Amniotic stem cell (primary cell): ENCODE measurements around the gene GGT5.
A peak's percentile ranks its signal among the peaks of the same experiment; 100 is the strongest.
"Not testable (repeated sequence)": the region's sequence is repeated elsewhere in the genome, so short reads cannot be mapped to it uniquely, and the experiment has no call there.

Experiments used
- DNase-seq: peaks from one replicate; lab custom pipeline; 2025; lab: John Stamatoyannopoulos, UW

Gene GGT5

DNA sequence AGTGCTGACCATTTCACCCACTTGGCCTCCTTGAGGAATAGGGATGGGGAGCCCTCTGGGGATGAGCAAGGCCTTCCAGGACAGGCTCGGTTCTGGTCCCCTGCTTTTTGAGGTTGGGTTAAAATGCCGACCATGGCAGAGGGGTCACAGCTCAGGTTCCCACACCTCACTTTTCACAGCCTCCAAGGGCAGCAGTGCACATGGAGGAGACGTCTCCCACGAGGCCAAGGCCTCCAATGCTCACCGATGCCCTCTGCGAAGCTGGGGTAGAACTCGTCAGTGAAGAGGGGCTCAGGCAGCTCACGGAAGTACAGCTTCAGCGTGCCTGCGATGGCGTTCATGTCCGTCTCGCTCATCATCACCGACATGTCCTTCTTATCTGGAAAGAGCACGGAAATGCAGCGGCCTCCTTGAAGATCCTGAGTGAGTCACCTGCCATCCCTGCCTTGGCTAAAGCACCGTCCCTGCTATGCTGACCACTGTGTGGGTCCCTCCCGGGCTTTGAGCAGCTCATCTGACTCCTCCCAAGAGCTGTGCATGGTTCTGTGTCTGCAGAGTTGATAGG, 17.4 kb upstream of the GGT5 start:
- DNase-seq = not testable (repeated sequence)

DNA sequence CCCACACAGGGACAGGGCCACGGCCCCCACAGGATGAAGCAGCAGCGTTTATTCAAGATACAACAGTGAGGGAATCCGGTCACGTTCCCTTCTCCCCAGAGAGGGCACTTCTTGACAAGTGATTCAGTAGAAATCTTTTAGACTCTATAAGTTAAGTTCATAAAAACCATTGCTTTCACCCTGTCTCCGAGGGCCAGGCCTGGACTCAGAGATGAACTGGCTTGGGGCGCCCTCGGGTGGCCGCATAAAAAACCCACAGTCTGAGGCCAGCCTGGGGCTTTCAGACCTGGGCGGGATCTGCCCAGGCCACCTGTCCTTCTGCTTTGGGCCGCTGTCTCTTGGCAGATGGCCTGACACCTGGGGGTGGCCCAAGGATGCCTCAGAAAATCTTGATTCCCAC, 14.6 kb upstream of the GGT5 start:
- DNase-seq = peak; percentile 70

- not testable (repeated sequence) for DNase-seq
Observed at GRCh38 chr22:24256736-24257135, 11.9 kb upstream of the GGT5 start.

GRCh38 chr22:24256136-24256535, 11.3 kb upstream of the GGT5 start:
- DNase-seq = not testable (repeated sequence)

DNA sequence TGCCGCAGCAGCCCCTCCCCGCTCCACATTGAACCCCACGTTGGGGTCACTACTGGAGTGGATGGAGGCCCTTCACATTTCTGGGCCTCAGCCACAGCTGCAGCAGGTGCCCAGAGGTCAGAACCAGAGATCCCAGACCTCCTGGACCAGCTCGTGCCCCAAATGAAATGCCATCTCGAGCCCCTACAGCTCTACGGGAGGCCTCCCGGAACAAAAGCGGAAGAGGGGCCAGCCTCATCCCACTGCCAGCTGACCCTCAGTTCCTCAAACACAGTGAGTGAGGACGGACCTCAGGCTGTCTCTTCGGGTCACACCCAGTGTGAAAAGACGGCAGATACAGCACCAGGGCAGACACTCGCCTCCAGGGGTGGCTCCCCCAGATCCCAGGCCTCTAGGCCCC, 8.2 kb upstream of the GGT5 start:
- DNase-seq = not testable (repeated sequence)

- not testable (repeated sequence) for DNase-seq
Observed at GRCh38 chr22:24251286-24251685, 6.4 kb upstream of the GGT5 start.

GRCh38 chr22:24249413-24249812, 4.5 kb upstream of the GGT5 start:
- not testable (repeated sequence) for DNase-seq

- DNase-seq = not testable (repeated sequence)
Observed at GRCh38 chr22:24248611-24249010, 3.7 kb upstream of the GGT5 start.

DNA sequence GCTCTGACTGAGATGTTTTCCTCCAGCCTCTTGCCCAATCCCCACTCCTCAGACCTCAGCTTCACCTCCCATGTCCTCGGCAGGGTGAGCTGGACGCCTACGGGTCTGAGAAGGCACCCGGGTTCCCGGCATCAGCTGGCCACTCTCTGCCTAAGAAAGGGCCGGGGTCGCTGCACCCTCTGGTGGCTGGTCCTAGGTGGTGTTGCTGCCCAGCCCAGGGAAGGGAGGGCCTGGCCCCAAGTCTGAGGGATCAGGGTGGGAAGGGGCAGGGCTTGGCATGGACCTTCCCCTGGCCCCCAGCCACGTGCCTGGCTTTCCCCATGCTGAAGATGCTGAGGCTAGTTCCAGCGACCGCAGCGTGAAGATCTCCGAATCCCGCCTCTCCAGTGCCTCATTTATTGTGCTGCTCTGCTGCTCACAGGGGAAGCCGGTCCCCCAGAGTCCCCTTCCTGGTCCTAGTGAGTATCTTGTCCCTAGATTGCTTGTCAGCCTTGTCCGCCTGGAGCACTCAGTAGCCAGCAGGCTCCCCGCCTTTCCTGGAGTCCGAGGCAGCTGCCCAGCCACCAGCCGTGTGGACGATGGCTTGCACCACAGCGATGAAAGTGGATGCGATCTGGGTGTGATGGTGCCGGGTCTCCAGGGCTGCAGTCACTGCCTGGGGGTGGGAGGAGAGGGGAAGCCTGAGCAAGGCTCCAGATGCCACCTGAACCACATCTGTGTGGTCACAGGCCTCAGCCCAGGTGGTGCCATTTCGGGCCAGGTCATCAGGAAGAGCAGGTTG, 2.9 kb upstream of the GGT5 start:
- peak; percentile 76 for DNase-seq

DNA sequence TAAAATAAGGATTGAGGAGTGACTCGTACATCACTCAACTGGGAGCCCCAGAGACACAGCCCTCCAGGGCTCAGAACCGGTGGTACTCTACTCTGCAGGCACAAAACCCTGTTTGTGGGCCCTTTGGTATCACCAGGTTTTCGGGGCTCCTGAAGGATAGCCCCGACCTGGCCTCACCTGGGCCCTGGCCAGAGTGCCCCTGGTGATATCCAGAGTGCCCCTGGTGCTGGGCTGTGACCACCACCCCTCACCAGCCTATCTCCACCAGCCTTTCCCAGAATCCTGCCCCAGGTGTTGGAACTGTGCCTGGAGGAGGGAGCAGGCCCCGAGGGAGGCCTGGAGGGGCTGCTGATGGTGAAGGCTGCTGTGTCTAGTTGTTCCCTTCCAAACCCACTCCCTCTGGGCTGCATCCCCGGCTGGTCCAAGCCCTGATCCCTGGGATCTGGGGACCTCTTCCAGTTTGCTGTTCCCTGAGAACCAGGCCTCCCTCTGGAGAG, 2.2 kb upstream of the GGT5 start:
- DNase-seq = no peak

DNA sequence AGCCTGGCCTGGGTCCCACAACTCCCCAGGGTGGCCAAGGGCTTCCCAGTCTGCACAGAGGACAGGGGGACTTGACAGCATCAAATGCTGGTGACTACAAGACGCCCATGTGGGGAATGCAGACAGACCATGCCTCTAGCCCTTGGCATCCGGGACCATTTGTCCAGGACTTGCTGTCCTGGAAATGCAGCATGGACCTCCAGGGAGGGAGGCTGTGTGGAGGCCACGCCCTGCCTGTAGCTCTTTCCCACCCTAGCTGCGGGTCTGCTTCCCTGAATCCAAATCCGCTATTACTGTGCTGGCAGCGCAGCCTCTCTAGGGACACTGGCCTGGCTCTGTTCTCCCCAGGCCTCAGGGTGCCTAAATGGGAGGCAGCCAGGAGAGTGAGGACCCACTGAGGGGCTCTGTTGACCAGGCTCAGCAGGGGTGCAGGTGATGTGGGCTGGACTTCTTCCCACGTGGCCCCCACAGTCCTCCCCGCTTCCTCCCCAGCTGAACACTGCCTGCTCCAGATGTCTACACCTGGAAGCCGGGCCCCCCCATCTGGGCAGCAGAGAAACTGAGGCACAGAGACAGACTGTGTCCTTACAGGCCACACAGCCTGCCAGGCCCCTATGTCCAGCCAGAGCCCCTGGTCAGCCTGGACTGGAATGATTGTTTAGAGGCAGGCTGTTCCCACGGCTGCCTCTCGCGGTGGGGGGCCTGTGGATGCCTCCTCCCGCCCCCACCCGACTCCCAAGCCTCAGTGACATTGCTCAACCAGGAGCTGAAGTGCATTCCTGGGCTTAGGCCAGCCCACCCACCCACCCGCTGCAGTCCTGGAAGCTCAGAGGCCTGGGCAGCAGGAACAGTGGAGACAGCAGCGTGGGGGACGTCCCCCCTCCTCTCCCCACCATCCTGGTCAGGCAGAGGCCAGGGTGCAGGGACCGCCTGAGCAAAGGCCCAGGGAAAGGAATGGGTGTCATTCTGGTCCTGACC, 991 bp upstream of the GGT5 start:
- DNase-seq = not testable (repeated sequence)

- no peak for DNase-seq
Observed at GRCh38 chr22:24244144-24244787, 616 bp downstream of the GGT5 start.

- DNase-seq = not testable (repeated sequence)
Observed at GRCh38 chr22:24243417-24243816, 1.5 kb downstream of the GGT5 start.

DNA sequence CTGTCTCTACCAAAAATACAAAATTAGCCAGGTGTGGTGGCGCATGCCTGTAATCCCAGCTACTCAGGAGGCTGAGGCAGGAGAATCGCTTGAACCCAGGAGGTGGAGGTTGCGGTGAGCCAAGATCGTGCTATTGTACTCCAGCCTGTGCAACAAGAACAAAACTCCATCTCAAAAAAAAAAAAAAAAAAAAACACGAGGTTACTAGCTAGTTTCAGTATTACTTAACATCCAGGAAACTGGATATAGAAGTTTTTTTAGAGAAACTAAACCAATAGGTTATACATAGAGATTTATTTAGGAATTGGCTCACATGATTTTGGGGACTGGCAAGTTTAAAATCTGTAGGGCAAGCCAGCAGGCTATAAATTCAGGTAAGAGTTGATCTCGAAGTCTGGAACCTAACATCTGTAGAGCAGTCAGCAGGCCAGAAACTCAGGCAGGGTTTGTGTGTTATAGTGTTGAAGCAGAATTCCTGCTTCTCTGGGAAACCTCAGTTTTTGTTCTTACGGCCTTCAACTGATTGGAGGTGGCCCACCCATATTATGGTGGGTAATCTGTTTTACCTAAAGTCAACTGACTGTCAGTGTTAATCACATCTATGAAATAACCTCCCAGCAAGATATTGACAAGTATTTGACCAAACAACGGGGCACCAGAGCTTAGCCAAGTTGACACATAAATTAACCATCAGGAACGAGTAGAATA, 3.7 kb downstream of the GGT5 start:
- not testable (repeated sequence) for DNase-seq

DNA sequence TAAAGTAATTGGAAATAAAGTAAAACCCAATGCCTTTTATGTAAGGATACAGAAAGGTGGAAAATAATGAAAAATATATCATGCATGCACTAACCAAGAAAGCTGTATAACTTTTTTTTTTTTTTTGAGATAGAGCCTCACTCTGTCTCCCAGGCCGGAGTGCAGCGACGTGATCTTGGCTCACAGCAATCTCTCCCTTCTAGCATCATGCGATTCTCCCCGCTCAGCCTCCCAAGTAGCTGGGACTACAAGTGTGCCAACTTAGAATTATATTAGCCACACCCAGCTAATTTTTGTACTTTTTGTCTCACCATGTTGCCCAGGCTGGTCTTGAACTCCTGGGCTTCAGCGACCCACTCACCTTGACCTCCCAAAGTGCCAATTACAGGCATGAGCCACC, 4.5 kb downstream of the GGT5 start:
- no peak for DNase-seq

DNA sequence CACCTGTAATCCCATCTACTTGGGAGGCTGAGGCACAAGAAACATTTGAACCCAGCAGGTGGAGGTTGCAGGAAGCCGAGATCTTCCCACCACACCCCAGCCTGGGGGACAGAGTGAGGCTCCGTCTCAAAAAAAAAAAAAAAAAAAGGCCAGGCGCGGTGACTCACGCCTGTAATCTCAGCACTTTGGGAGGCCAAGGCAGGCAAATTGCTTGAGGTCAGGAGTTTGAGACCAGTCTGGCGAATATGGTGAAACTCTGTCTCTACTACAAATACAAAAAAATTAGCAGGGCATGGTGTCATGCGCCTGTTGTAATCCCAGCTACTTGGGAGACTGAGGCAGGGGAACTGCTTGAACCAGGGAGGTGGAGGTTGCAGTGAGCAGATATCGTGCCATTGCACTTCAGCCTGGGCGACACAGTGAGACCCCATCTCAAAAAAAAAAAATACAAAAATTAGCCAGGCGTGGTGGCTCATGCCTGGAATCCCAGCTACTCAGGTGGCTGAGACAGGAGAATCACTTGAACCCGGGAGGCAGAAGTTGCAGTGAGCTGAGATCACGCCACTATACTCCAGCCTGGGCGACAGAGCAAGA, 6.7 kb downstream of the GGT5 start:
- not testable (repeated sequence) for DNase-seq

- no peak for DNase-seq
Observed at GRCh38 chr22:24236656-24237055, 8.2 kb downstream of the GGT5 start.

- no peak for DNase-seq
Observed at GRCh38 chr22:24235315-24235714, 9.6 kb downstream of the GGT5 start.

DNA sequence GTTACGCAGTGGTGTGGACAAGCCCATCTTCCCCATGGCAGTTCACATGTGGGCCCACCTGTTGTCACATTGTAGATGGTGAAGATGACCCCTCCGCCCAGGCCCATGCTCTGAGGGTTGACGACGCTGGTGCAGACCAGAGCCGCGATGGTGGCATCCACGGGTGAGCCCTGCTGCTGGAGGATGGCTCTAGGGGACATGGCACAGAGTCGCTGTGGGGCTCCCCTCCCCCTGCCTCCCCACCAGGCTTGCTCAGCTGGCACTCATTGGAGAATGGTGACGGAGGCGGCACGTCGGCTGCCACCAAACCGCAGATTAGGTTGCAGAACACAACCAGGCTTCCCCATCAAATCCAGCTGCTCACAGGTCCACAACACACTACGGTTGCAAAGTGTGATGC, 11.1 kb downstream of the GGT5 start:
- DNase-seq = no peak

GRCh38 chr22:24233235-24233634, 11.6 kb downstream of the GGT5 start:
- no peak for DNase-seq

DNA sequence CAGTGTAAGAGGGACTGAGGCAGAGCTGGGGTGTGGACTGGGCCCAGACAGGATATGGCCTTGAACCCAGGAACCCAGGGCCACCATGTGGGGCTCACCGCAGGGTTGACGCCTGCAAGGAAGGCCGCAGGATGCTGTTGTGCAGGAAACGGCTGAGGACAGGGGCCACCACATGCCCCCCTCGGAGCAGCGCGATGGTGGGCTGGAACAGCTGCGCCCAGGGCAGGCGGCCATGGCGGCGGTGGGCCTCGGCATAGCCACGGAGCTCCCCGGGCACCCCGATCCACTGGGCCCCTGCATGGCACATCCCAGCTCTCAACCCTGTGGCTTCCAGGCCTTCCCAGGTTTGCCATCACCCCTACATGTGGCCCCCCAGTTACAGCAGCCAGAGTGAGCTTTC, 12.2 kb downstream of the GGT5 start:
- DNase-seq = no peak
